Left lung (tissue), 10 donors: Measurements from ENCODE around the gene PACS2. TPM values are rescaled to one million over a fixed set of nuclear protein-coding genes. Genes with fewer than 3 reads are reported as not detected.

Experiments used
- ATAC-seq: fragments of 200-7000 bp; cut with Tn5 transposase; one replicate; pipeline ENCODE4 v1.9.1; 2020; ENCODE audit warnings: moderate library complexity
- DNase-seq, 4 donors: peaks; one replicate each; pipeline ENCODE4 v3.0.0-alpha.2; 2013 to 2020
- H3K27ac ChIP-seq, 2 donors: fragments of 200-600 bp; sonication (generic) in 1 of 2; one replicate each; pipeline versions ENCODE4 v1.5.0 to v1.8.0; 2020 to 2021
- H3K27me3 ChIP-seq, 2 donors: fragments of 200-600 bp; sonication (generic) in 1 of 2; one replicate each; pipeline versions ENCODE4 v1.5.0 to v1.8.0; 2020 to 2021
- H3K36me3 ChIP-seq, 2 donors: fragments of 200-600 bp; sonication (generic) in 1 of 2; one replicate each; pipeline versions ENCODE4 v1.5.0 to v1.8.0; 2020 to 2021
- H3K4me1 ChIP-seq, 2 donors: fragments of 200-600 bp; one replicate each; pipeline ENCODE4 v1.8.0; 2021
- H3K4me3 ChIP-seq, 2 donors: fragments of 200-600 bp; sonication (generic) in 1 of 2; one replicate each; pipeline versions ENCODE4 v1.5.0 to v1.8.0; 2020 to 2021; ENCODE audit warnings: mild to moderate bottlenecking in 1 of 2
- H3K9me3 ChIP-seq, 2 donors: fragments of 200-600 bp; sonication (generic) in 1 of 2; one replicate each; pipeline versions ENCODE4 v1.5.0 to v1.8.0; 2020 to 2021
- intact Hi-C, 2 donors: fragments of 100-400 bp; cut with DNase I; formaldehyde crosslinking; loops; one replicate each; pipeline versions ENCODE4 v1.11.2 to v1.14.2; 2022
- polyA plus RNA-seq, 6 donors: library from polyadenylated mRNA; unstranded; fragments of 120-200 nt; gene quantifications; one replicate each; pipeline ENCODE4 v1.2.1, GENCODE V29; 2013; ENCODE audit not compliant: insufficient read length in 6 of 6
- total RNA-seq, 2 donors: library from RNA; stranded (reverse); fragmentation: NEBNext Ultra II Directional; extraction: Animal tissue kit (Norgen Biotek cat#: 25700); gene quantifications; one replicate each; pipeline ENCODE4 v1.2.1, GENCODE V29; 2021
- TF ChIP-seq, protein P1 (sequence below), 2 donors: fragments of 200-600 bp; sonication (generic) in 1 of 2; IDR thresholded peaks; one replicate each; pipeline versions ENCODE4 v1.5.0 to v1.8.0; 2021; ENCODE audit warnings: antibody characterized with exemption in 2 of 2
- donor health status: DM: no; HTN: yes; CAD: no.
- donor health status: DM: no; HTN: no; CAD: no.

The PACS2 gene
- total and polyA plus RNA-seq, 8 donors, result 64.6 to 99.3 (median 75.4) TPM

DNA sequence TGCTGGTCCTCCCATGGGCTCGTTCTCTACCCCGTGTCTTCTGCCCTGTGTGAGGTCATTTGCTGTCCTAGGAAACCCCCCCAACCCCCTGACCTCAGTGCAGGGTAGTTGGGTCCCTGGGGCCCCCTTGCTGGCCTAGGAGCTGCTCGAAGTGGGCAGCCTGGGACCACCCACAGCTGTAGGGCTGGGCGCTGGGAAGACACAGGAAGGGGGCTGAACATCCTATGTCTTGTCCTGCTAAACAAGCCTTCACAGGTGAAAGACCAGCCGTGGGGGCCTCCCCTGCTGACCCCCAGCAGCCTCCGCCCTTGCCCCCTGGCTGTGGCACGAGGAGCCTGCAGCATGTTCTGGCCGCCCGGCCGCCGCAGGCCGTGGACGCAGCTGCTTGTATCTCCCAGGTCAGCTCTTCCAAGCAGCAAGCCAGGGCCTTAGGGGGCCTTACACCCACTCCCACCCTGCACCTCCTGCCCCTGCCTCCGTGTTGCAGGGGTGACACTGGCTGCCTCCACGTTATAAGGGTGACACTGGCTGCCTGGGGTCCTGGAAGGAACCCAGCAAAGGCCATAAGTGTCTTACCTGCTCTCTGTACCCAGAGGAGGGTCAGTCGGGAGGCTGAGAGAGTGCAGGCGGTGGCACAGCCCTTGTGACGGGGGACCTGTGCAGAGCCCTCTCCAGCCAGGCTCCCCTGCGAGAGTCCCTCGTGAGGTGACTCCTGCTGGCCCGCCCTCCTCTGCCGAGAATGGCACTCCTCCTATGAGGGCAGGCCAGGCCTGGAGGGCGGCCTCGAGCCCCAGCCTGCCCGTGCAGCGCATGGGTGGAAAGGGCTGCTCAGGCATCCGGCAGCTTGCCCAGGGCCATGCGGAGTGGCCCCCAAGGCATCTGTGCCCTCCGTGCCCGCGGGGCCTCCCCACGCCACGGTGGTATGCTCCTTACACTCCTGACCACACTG lies 72.3 kb downstream of the PACS2 start:
- Histone ChIP-seq H3K27ac (no peak overlapping the region), H3K36me3 (peaks cover 0 to 60% of the 10 kb centered on the region in 2 donors), H3K27me3 (no peaks in the 10 kb centered on the region), H3K9me3 (no peaks in the 10 kb centered on the region), H3K4me3 (no peak overlapping the region), H3K4me1 (peaks cover 0 to 30% of the 10 kb centered on the region in 2 donors)
- ATAC-seq, result no peak
- intact Hi-C loops, result no loop called here
- peak in 1 of 4 donors; percentile 75 for DNase-seq
- TF ChIP-seq, protein P1, sequence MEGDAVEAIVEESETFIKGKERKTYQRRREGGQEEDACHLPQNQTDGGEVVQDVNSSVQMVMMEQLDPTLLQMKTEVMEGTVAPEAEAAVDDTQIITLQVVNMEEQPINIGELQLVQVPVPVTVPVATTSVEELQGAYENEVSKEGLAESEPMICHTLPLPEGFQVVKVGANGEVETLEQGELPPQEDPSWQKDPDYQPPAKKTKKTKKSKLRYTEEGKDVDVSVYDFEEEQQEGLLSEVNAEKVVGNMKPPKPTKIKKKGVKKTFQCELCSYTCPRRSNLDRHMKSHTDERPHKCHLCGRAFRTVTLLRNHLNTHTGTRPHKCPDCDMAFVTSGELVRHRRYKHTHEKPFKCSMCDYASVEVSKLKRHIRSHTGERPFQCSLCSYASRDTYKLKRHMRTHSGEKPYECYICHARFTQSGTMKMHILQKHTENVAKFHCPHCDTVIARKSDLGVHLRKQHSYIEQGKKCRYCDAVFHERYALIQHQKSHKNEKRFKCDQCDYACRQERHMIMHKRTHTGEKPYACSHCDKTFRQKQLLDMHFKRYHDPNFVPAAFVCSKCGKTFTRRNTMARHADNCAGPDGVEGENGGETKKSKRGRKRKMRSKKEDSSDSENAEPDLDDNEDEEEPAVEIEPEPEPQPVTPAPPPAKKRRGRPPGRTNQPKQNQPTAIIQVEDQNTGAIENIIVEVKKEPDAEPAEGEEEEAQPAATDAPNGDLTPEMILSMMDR (IDR thresholded peaks at IDR 0.05), result no peak

DNA sequence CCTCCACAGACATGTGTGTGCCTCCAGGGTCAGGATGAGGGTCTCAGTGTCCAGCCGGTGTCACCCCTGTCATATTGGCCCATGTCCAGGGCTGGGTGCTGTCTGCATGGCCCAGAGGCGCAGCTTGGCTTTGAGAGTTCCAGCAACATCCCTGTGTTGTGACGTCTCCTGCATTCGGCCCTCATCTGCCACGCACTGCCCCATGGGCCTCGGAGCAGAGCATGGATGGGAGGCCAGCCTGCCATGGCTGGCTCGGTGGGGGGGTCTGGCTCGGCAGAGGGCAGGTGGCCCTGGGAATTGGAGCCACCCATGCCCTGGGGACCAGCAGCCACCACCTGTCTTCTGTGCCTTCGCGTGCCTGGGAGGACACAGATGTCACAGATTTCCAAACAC lies 73.0 kb downstream of the PACS2 start:
- H3K36me3 ChIP-seq, result peaks cover 0 to 54% of the 10 kb centered on the region in 2 donors

DNA sequence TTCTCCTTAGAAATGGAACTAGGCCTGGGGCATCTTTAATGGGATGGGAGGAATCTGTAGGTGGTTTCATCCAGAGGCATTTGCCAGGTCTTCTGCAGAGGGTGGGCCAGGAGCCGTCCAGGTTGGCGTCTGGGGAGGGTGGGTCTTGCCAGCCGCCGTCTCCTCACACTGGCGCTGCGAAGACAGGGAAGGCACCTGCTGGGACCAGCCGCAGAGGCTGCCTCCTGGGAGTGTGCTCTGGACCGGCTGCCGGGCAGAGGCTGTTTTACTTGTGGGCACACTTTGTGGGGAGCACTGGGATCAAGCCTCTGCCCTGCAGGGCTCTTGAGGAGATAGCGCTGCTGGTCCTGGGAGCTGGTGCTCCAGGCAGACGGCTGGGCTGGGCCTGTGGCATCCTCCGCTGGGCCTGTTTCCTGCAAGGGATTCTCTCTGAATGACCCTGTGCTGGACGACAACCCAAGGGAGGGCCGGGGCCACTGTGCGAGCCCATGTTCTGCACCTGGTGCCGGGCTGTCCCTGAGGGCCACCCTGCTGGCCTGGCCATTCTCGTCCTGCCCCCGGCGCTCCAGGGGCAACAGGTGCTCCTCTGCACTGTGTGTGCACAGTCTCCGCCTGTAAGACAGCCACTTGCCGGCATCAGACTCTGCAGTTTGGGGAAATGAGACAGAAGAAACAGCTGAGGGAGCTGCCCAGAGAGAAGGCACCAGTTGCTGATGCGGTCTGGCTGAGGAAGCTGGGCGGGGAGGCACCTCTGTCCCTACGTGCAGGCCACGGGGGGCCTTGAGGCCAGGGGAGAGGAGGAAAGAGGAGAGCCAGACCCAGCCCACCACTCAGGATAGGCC lies 73.8 kb downstream of the PACS2 start:
- ATAC-seq (peak; percentile 8), DNase-seq (peak in 1 of 4 donors; percentile 76)
- TF ChIP-seq, protein P1 (IDR thresholded peaks at IDR 0.05), result no peak
- Histone ChIP-seq H3K4me3 (no peak overlapping the region), H3K9me3 (no peaks in the 10 kb centered on the region), H3K4me1 (peaks cover 0 to 32% of the 10 kb centered on the region in 2 donors), H3K27me3 (no peaks in the 10 kb centered on the region), H3K36me3 (peaks cover 0 to 46% of the 10 kb centered on the region in 2 donors), H3K27ac (peak overlapping the region in 1 of 2 donors; percentile 19)
- intact Hi-C loops, result no loop called here

More for the DNA sequence above, 73.0 kb downstream of the PACS2 start:
- TF ChIP-seq, protein P1 (IDR thresholded peaks at IDR 0.05), result no peak
- Histone ChIP-seq H3K27ac (no peak overlapping the region), H3K27me3 (no peaks in the 10 kb centered on the region), H3K4me3 (no peak overlapping the region), H3K9me3 (no peaks in the 10 kb centered on the region), H3K4me1 (peaks cover 0 to 30% of the 10 kb centered on the region in 2 donors)
- DNase-seq (peak in 1 of 4 donors; percentile 58), ATAC-seq (no peak)
- intact Hi-C loops, result no loop called here

DNA sequence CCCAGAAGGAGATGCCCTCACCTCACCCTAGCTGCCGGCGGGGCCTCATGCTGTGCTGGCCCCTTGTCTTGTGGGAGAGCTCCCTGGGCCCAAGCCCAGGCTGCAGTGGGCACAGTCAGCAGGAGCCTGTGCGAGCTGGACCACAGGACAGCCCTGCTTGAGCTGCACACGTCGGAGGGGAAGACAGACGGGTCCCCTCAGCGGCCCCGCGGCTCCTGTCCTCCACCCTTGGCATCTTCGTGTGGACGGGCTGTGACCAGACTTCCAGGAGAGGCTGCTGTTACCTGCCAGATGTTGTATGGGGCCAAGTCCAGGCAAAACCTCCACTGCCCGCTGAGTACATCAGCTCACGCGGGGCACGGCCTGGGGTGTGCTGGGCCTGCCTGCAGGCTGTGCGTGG lies 74.4 kb downstream of the PACS2 start:
- DNase-seq, result peak in 1 of 4 donors; percentile 65
- H3K27me3 ChIP-seq, result no peaks in the 10 kb centered on the region
- H3K27ac ChIP-seq, result peak overlapping the region in 1 of 2 donors; percentile 19
- peaks cover 0 to 39% of the 10 kb centered on the region in 2 donors for H3K36me3 ChIP-seq
- H3K9me3 ChIP-seq, result no peaks in the 10 kb centered on the region
- peaks cover 0 to 39% of the 10 kb centered on the region in 2 donors for H3K4me1 ChIP-seq
- intact Hi-C loops, result no loop called here
- ATAC-seq, result no peak
- H3K4me3 ChIP-seq, result no peak overlapping the region
- TF ChIP-seq, protein P1 (IDR thresholded peaks at IDR 0.05), result no peak
